Erythroblast (primary cell): ENCODE data around the gene UGT1A3.

Experiments used
- DNase-seq, 2 experiments: peaks; one replicate each; lab custom pipeline; 2025; lab: John Stamatoyannopoulos, UW
- GATA1 ChIP-seq: IDR thresholded peaks from 2 replicates; pipeline ENCODE4 v1.6.1; 2011; ENCODE audit warnings: low read depth, mild to moderate bottlenecking, control low read depth, low read length, moderate library complexity
- POLR2A ChIP-seq: IDR thresholded peaks from 2 replicates; pipeline ENCODE4 v1.6.1; 2011; ENCODE audit warnings: mild to moderate bottlenecking, low read length

Gene UGT1A3

GRCh38 chr2:233760043-233760442 is 31.2 kb downstream of the UGT1A3 start, which contains the start of gene UGT1A1:
TSS of gene UGT1A1 (plus strand) at chr2:233760270. CDS start at chr2:233760288, 18 bp downstream.
- no peak for DNase-seq
- TF ChIP-seq GATA1 (no peak), POLR2A (no peak)

- DNase-seq, result no peak
- TF ChIP-seq POLR2A, result no peak
- TF ChIP-seq GATA1, result no peak
Observed at GRCh38 chr2:233761040-233761769, 32.4 kb downstream of the UGT1A3 start.

GRCh38 chr2:233764264-233764663 is 35.4 kb downstream of the UGT1A3 start:
- no peak for DNase-seq
- no peak for TF ChIP-seq POLR2A
- no peak for TF ChIP-seq GATA1

GRCh38 chr2:233764761-233765160 is 35.9 kb downstream of the UGT1A3 start:
- TF ChIP-seq GATA1 (no peak), POLR2A (no peak)
- DNase-seq, result no peak

- no peak for DNase-seq
- TF ChIP-seq POLR2A (no peak), GATA1 (no peak)
Observed at GRCh38 chr2:233766416-233766815, 37.6 kb downstream of the UGT1A3 start.

- DNase-seq, result no peak
- TF ChIP-seq GATA1 (no peak), POLR2A (no peak)
Observed at GRCh38 chr2:233768076-233768475, 39.2 kb downstream of the UGT1A3 start.

- no peak for TF ChIP-seq POLR2A
- TF ChIP-seq GATA1, result no peak
- no peak for DNase-seq
Observed at GRCh38 chr2:233769260-233769659, 40.4 kb downstream of the UGT1A3 start.

GRCh38 chr2:233772153-233772552 is 43.3 kb downstream of the UGT1A3 start:
- TF ChIP-seq GATA1, result no peak
- DNase-seq, result no peak

- TF ChIP-seq POLR2A, result no peak
- no peak for TF ChIP-seq GATA1
Observed at GRCh38 chr2:233772583-233772982, 43.7 kb downstream of the UGT1A3 start.

GRCh38 chr2:233773854-233774253 is 45.0 kb downstream of the UGT1A3 start:
- no peak for DNase-seq
- TF ChIP-seq POLR2A (no peak), GATA1 (no peak)

More at GRCh38 chr2:233772583-233772982, 43.7 kb downstream of the UGT1A3 start:
- DNase-seq, result no peak

- TF ChIP-seq GATA1 (no peak), POLR2A (no peak)
- DNase-seq, result no peak
Observed at GRCh38 chr2:233775414-233775813, 46.6 kb downstream of the UGT1A3 start.

GRCh38 chr2:233778030-233778429 is 49.2 kb downstream of the UGT1A3 start, which contains the start of gene MROH2A:
TSS of gene MROH2A (plus strand) at chr2:233778330. CDS start at chr2:233779359, 1,029 bp downstream.
- TF ChIP-seq GATA1, result no peak
- TF ChIP-seq POLR2A, result no peak
- no peak for DNase-seq

- TF ChIP-seq POLR2A, result no peak
- no peak for TF ChIP-seq GATA1
- DNase-seq, result no peak
Observed at GRCh38 chr2:233779722-233780121, 50.9 kb downstream of the UGT1A3 start.

GRCh38 chr2:233780771-233781170 is 51.9 kb downstream of the UGT1A3 start:
- TF ChIP-seq GATA1 (no peak), POLR2A (no peak)
- DNase-seq, result no peak

- DNase-seq, result no peak
- no peak for TF ChIP-seq POLR2A
- no peak for TF ChIP-seq GATA1
Observed at GRCh38 chr2:233789554-233789953, 60.7 kb downstream of the UGT1A3 start.
